Stimulated activated CD4-positive, alpha-beta T cell treated with anti-CD3 and anti-CD28 coated beads, Interleukin-4, amount 100 ng/mL, for 1 hour (primary cell): ENCODE results near the gene PSG4.
"Not testable (repeated sequence)": the region's sequence is repeated elsewhere in the genome, so short reads cannot be mapped to it uniquely, and the experiment has no call there.

ENCODE experiments used
- DNase-seq: peaks from one replicate; pipeline ENCODE4 v3.0.0-alpha.2; 2020

Gene PSG4

DNA sequence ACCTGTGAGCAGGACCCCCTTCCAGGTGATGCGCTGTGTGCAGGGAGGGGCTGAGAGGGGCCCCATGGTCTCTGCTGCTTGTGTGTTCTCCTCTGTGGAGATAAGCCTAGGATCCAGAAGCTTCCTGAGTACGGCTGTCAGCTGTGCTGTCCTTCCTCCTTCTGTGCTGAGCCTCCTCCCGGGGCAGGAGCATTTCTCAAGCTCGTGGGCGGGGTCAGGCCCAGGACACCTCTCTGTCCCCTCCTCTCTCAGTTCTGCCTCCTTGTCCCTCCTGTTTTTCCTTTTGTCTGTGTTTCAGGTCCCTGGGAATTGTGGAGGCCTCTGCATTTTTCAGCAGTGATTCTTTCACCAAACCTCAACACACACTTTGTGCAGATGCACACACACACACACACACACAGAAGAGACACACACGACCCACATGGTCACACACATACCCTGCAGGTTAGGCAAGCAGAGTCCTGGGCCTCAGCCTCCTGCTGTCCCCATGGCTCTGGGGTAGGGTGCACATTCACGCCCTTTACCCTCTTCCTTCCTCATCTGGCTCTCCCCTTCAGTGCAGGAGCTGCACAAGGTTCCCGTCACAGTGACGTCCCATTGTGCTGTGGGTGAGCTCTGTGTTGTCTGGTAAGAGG is at the start of gene PSG4:
PSG4 (minus strand) TSS at position 168 of the 635 bp plus-strand sequence; CDS start at position 66, 102 bp downstream.
- not testable (repeated sequence) for DNase-seq

GRCh38 chr19:43251428-43251827 is 46.0 kb upstream of the PSG4 start:
- DNase-seq, result not testable (repeated sequence)

GRCh38 chr19:43250296-43250695 is 44.9 kb upstream of the PSG4 start:
- DNase-seq, result not testable (repeated sequence)

- not testable (repeated sequence) for DNase-seq
Observed at GRCh38 chr19:43248635-43249002, 43.2 kb upstream of the PSG4 start.

- DNase-seq, result not testable (repeated sequence)
Observed at GRCh38 chr19:43247243-43247880, 41.9 kb upstream of the PSG4 start.

- DNase-seq, result not testable (repeated sequence)
Observed at GRCh38 chr19:43245848-43246247, 40.4 kb upstream of the PSG4 start.

- DNase-seq, result not testable (repeated sequence)
Observed at GRCh38 chr19:43242211-43242610, 36.8 kb upstream of the PSG4 start.

- not testable (repeated sequence) for DNase-seq
Observed at GRCh38 chr19:43238213-43238612, 32.8 kb upstream of the PSG4 start.

- not testable (repeated sequence) for DNase-seq
Observed at GRCh38 chr19:43235686-43236085, 30.2 kb upstream of the PSG4 start.

DNA sequence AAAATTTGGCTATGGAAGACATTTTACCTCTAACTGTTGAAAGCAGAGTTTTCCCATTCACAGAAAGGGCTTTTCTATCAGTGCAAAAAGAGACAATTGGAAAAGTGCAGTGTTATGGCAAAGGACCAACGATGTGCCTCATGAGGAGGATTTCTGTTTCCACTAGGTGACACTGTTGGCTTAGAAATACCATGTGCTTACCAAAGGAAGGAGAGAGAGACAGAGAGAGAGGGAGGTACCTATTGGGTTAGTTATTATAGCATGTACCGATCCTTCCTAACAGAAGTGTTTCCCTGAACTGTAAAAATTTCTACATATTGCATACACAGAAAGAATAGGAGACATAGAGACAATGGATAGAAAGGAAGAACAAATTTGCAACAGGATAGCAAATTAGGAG is 23.9 kb upstream of the PSG4 start:
- DNase-seq, result no peak

DNA sequence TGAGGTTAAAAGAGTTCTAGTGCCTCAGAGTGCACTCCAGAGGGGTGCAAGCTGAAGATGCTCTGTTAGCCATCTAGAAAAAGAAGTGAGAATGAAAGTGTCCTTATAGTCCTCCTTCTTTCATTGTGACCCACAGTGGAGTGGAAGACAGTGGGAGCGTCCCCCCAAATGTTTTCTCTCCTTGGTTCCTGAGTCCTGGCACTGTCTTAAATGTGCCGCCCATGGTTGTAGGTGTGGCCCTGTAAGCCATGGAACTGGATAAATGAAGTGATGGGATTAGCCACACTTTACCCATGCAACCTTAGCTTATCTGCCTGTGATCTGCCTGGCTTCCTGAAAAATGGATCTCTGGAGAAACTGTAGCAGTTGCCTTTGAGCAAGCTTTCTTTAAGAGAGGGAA is 23.3 kb upstream of the PSG4 start:
- DNase-seq, result not testable (repeated sequence)

DNA sequence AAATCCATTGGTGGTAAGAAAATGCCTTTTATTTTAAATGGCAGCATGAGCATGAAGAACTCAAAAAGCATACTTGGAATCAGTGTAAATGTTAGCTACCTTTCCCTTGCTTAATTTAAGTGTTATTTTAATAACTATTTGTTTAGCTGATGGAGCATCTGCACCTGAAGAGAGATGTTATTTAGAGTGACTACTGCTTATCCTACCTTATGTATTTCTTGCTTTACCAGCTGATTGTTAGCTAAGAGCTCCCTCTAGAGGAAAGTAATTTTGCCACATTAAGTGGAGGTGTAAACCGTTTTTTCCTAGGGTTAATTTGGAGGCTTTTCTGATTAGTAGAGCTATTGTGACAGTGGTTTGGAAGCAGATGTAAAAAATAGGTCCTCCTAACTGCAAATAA is 21.5 kb upstream of the PSG4 start:
- DNase-seq, result not testable (repeated sequence)

- no peak for DNase-seq
Observed at GRCh38 chr19:43224855-43225253, 19.4 kb upstream of the PSG4 start.

DNA sequence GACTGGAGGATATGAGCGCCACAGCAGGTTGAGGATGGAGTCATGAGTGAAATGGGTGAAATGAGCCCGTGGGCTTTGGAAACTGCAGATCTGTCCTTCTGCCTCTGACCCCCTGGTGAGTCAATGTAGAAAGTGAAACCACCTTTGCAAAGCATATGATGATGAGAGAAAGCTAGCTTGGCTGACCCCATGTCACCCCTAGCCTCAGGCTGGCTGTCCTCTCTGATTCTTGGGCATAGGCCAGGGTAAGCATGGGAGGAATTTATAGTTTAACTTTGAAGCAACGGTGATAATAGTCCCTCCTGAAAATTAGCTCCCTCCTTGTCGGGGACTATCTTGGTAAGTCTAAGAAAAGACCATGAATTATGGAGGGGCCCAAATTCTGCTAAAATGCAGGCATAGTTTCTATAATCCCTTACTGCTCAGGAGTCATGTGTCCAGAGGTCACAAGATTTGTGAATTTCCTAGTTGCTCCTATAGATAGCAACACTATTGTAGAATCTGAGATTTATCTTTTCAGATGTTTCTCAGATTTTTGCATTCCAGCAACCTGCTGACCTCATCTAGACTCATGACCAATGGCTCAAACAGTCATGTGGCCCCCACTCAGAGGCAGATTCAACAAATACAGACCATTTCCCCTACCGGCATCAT is 18.9 kb upstream of the PSG4 start:
- DNase-seq, result not testable (repeated sequence)

GRCh38 chr19:43221891-43222290 is 16.5 kb upstream of the PSG4 start:
- not testable (repeated sequence) for DNase-seq

DNA sequence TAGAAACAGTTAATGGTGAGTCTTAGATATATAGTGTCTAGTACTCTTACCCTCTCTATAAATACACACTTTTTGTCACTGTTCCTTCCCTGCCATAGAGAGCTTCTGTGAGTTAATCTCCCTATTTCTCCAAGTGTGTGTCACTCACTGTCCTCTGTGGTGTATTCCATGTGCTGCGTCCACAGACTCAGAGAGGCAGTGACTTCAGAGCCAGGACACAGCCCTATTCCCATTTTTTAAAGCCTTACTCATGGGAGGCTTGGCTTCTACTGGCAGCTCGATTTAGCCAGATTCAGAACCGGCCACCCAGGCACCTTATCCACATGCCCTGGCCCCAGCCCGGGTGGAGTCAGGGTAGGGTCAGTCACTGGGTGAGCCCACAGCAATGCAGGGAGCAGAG is 13.7 kb upstream of the PSG4 start:
- DNase-seq, result not testable (repeated sequence)

GRCh38 chr19:43215881-43216280 is 10.4 kb upstream of the PSG4 start:
- DNase-seq, result not testable (repeated sequence)

DNA sequence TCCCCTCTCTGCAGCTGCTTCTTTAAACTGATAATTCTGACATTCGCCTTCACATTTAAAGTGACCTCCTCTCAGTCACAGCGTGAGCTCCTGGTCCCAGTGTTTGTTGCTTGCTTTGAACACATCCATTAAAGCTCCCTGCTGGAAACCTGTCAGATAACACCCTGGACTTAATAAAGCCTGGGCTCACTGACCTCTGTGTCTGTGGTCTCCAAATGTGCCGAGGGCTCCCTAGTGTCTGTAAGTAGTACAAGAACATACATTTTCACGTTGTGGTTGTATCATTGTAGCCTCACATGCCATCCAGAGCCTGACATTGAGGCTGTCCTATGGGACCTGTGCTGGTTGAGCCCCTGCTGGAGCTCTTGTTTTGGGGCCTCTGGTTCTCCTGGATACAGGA is 2.6 kb upstream of the PSG4 start:
- no peak for DNase-seq

GRCh38 chr19:43207174-43207573 is 1.7 kb upstream of the PSG4 start:
- not testable (repeated sequence) for DNase-seq

DNA sequence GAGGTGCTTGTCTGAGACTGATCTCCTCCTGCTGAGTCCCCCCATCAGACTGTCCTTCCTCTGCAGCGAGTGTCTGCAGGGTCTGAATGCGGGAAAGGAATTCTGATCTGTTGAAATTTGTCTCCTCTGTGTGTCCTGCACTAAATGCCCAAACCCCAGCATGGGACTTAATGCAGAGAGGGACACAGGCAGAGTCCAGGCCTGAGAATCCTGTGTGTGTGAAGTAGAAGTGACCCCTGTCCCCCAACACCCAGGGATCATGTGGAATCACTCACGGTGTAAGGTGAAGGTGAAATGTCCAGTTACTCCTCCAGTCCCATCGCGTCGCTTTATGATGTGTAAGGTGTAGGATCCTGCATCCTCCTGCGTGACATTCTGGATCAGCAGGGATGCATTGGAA is 1.8 kb downstream of the PSG4 start:
- DNase-seq, result not testable (repeated sequence)

GRCh38 chr19:43201891-43202290 is 3.5 kb downstream of the PSG4 start:
- DNase-seq, result not testable (repeated sequence)

DNA sequence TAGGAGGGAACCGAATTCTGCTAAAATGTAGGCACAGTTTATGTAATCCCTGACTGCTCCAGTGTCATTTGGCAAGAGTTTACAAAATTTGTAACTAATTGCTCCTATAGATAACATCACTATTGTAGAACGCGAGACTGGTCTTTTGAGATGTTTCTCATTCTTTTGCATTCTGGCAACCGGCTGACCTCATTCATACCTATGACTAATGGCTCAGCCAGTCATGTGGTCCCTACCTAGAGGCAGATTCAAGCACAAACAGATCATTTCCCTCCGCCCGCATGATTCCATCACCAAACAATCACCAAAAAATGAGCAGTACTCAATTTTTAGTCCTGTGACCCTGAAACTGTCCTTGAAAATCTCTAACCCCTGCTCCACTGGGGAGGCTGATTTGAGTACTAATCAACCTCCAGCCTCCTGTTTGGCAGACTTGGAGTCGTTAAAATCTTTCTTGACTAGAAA is 4.1 kb downstream of the PSG4 start:
- DNase-seq, result not testable (repeated sequence)

DNA sequence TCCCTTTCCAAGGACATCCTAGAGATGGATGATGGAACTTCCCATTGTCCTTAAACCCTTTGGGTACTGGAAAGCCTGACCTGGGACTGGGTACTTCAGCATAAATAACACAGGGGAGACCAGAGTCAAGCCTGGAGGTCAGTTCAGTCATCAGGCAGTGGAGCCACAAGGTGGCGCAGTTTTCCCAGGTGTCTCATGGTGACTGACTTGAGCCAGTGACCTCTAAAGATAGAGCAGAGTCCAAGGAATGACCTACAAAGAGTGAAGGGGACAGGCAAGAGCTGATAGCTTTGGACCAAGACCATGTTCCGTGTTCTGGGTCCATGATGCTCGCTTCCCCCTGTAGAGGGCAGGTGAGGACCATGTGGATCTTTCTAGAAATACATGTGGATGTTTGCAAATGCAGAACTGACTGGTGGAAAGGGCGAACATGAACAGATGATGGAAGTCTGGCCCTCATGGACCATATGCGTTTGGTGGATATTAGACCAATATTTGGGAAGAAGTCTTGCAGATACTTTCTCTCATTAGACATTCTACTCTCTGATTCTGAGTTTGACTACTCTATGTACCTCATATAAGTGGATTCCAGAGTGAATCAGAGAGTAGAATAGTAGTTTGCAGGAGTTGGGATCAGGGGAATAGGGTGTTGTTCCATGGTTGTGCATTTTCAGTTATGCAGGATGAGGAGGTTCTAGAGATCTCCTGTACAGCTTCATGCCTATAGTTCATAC is 6.6 kb downstream of the PSG4 start:
- DNase-seq, result not testable (repeated sequence)
